T-helper 17 cell (primary cell): Measurements from ENCODE around the gene DOK3. TPM values are rescaled to one million over a fixed set of nuclear protein-coding genes. Genes with fewer than 3 reads are reported as not detected.

ENCODE experiments used
- ATAC-seq: fragments of 150-1000 bp; cut with Tn5 transposase; 2 replicates; pipeline ENCODE4 v1.10.0; 2021; ENCODE audit warnings: mild to moderate bottlenecking, moderate library complexity
- DNase-seq, 3 donors: peaks; one replicate each; pipeline versions ENCODE4 v3.0.0 to v3.0.0-alpha.2; 2020 to 2021
- H3K9me3 ChIP-seq: one replicate; pipeline ENCODE4 v1.7.0; 2013; ENCODE audit warnings: low read length, mild to moderate bottlenecking; ENCODE audit not compliant: control insufficient read depth, poor library complexity, severe bottlenecking
- H3K27ac Mint-ChIP-seq: one replicate; pipeline ENCODE4 v1.8.0; 2022; ENCODE audit warnings: mild to moderate bottlenecking, moderate library complexity, mixed read lengths
- H3K27me3 Mint-ChIP-seq: one replicate; pipeline ENCODE4 v1.8.0; 2022; ENCODE audit warnings: mixed read lengths
- H3K36me3 Mint-ChIP-seq: one replicate; pipeline ENCODE4 v1.8.0; 2022; ENCODE audit warnings: low read depth, mixed read lengths
- H3K4me1 Mint-ChIP-seq: one replicate; pipeline ENCODE4 v1.8.0; 2022; ENCODE audit warnings: mild to moderate bottlenecking, mixed read lengths
- H3K4me3 Mint-ChIP-seq: one replicate; pipeline ENCODE4 v1.8.0; 2022; ENCODE audit warnings: mild to moderate bottlenecking, moderate library complexity, mixed read lengths
- total RNA-seq, 4 donors: library from RNA in 2 of 4; stranded (reverse) in 2 of 4; gene quantifications; one replicate each; pipeline ENCODE4 v1.2.3 and lab custom pipeline; 2022 to 2026

DOK3 gene
- total RNA-seq, 2 donors from 2014 or later: 5.1 to 8.0 TPM

DNA sequence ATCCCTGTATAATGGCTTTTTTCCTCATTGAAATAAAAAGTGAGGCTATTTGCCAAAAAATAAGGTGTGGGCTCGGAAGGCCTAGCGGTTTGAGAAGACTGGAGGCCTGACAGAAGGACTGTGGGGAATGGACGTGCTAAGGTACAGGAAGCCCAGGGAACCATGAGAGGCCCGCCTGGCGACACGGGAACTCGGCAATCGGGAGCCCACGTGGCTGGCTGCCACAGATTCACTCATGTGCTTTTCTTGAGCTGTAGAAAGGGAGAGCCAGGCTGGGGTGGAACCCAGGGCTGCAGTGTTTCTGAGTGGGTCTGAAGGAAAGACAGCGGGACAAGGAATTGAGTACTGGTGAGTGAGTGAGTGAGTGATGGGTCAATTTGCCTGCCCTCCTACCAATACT is 19.0 kb upstream of the DOK3 start:
- Mint-ChIP-seq H3K36me3 (peaks cover 10% of the 10 kb centered on the region), H3K27me3 (no peaks in the 10 kb centered on the region), H3K4me1 (peaks cover 8% of the 10 kb centered on the region), H3K4me3 (no peak overlapping the region), H3K27ac (no peak overlapping the region)
- DNase-seq: no peak
- no peaks in the 10 kb centered on the region for H3K9me3 ChIP-seq
- no peak for ATAC-seq

DNA sequence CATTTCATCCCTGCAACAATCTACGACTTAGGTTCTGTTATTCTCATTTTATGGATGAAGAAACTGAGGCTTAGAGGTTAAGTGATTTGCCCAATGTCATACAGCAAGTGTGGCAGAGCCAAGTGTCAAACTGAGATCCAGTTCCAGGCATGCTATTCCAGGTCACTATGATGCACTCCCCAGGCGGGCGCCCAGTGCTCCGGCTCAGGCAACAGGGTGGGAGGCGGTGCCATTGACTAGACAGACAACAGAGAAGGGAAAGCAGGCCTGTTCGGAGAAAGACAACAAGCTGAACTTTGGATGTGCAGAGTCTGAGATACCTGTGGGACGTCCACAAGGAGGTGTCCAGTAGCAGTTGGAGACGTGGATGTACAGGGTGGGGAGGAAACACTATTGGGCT is 18.0 kb upstream of the DOK3 start:
- ATAC-seq: no peak
- H3K36me3 Mint-ChIP-seq: peaks cover 10% of the 10 kb centered on the region
- H3K4me3 Mint-ChIP-seq: no peak overlapping the region
- DNase-seq: no peak
- no peaks in the 10 kb centered on the region for H3K27me3 Mint-ChIP-seq
- no peak overlapping the region for H3K27ac Mint-ChIP-seq
- no peaks in the 10 kb centered on the region for H3K9me3 ChIP-seq
- H3K4me1 Mint-ChIP-seq: peaks cover 8% of the 10 kb centered on the region

DNA sequence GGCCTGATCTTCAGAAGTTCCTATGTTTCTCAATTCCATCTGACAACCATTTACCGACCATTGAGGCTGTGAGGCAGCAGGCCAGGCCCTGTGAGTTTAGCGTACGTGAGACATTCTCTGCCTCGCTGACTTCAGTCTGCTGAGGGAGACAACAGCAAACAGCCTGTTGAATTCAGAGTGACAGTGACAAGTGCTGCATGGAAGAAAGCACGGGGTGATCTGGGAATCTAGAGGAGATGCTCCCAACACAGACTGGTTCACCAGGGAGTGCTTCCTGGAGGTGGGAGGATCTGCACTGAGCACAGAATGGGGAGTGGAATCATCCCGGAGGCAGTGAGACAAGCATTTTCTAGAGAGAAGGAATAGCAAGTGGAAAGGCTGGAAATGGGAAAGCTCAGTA is 17.2 kb upstream of the DOK3 start:
- no peaks in the 10 kb centered on the region for H3K27me3 Mint-ChIP-seq
- no peak overlapping the region for H3K27ac Mint-ChIP-seq
- no peak for ATAC-seq
- peaks cover 8% of the 10 kb centered on the region for H3K4me1 Mint-ChIP-seq
- no peak for DNase-seq
- no peak overlapping the region for H3K4me3 Mint-ChIP-seq
- H3K36me3 Mint-ChIP-seq: peaks cover 7% of the 10 kb centered on the region
- no peaks in the 10 kb centered on the region for H3K9me3 ChIP-seq

DNA sequence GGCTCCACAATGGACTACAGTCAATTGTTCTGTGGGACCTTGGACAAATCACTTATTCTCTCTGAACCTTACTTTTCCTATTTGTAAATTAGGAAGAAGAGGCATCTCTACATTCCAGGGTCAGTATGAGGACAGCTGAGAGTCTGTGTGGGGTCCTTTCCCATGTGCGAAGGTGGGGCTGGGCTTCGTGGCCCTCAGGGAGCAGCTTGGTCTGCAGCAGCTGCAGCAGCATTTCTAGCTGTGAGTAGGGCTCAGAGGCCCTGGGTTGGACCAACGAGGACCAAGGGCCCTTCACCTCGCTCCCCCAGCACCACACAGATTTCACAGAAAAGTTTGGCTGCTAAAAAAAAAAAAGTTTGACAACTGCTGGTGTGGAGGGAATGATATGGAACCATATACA is 16.6 kb upstream of the DOK3 start:
- H3K27me3 Mint-ChIP-seq: no peaks in the 10 kb centered on the region
- H3K36me3 Mint-ChIP-seq: peaks cover 7% of the 10 kb centered on the region
- no peaks in the 10 kb centered on the region for H3K9me3 ChIP-seq
- H3K4me1 Mint-ChIP-seq: peaks cover 13% of the 10 kb centered on the region
- DNase-seq (no peak), ATAC-seq (no peak)
- H3K4me3 Mint-ChIP-seq: no peak overlapping the region
- H3K27ac Mint-ChIP-seq: no peak overlapping the region

DNA sequence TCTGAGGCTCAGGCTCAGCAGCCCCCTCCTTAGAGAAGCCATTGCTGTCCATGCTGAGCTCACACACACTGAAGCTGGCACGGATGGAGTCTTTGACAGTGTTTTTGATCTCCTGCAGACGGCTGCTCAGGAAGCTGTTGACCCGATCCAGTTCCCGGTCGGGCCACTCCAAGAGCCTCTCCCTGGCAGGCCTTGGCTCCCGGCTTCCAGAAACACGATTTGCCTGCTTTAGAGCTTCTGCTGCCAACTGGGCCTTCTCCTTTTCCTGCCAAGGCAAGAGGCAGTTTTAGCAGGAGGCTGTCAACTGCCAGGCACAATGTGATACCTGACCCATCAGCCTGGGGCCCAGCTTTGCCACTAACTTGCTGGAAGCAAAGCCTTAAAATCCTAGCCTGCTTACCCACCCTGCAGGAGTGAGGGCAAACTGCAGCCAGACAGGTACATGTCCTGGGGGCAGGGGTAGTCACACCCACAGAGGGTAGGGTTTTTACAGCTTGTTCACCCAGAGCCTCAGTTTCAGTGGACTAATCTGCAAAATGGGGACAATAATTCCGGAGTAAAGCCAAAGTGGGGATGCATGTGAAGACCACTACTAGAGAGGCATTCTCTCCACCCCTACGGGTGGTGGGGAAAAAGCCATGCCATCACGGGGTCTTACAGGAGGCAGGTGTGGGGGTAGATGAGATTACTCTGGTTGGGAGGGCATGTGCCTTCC is 15.5 kb upstream of the DOK3 start:
- Mint-ChIP-seq H3K27ac (peak overlapping the region; percentile 6), H3K36me3 (peaks cover 6% of the 10 kb centered on the region), H3K4me3 (no peak overlapping the region), H3K4me1 (peaks cover 12% of the 10 kb centered on the region), H3K27me3 (no peaks in the 10 kb centered on the region)
- no peak for DNase-seq
- no peaks in the 10 kb centered on the region for H3K9me3 ChIP-seq
- no peak for ATAC-seq

DNA sequence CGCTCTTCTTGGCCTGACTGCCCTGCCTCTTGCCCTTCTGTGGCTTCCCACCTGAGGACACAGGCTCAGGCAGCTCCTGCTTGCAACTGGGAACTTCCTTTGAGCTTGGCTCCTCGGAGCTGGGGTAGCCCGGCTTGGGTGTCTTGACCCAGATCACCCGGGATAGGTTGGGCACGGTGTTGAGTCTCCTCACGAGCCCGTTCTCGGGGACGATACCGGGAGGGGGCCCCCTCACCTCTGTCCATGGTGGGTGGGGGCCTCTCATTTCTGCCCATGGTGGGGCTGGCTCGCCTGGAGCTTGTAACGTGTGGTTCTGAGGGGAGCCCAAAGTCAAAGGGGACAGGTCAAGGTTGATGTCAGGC is 14.9 kb upstream of the DOK3 start:
- no peaks in the 10 kb centered on the region for H3K9me3 ChIP-seq
- H3K4me1 Mint-ChIP-seq: peaks cover 12% of the 10 kb centered on the region
- no peak overlapping the region for H3K4me3 Mint-ChIP-seq
- DNase-seq (no peak), ATAC-seq (no peak)
- peaks cover 6% of the 10 kb centered on the region for H3K36me3 Mint-ChIP-seq
- no peaks in the 10 kb centered on the region for H3K27me3 Mint-ChIP-seq
- no peak overlapping the region for H3K27ac Mint-ChIP-seq

DNA sequence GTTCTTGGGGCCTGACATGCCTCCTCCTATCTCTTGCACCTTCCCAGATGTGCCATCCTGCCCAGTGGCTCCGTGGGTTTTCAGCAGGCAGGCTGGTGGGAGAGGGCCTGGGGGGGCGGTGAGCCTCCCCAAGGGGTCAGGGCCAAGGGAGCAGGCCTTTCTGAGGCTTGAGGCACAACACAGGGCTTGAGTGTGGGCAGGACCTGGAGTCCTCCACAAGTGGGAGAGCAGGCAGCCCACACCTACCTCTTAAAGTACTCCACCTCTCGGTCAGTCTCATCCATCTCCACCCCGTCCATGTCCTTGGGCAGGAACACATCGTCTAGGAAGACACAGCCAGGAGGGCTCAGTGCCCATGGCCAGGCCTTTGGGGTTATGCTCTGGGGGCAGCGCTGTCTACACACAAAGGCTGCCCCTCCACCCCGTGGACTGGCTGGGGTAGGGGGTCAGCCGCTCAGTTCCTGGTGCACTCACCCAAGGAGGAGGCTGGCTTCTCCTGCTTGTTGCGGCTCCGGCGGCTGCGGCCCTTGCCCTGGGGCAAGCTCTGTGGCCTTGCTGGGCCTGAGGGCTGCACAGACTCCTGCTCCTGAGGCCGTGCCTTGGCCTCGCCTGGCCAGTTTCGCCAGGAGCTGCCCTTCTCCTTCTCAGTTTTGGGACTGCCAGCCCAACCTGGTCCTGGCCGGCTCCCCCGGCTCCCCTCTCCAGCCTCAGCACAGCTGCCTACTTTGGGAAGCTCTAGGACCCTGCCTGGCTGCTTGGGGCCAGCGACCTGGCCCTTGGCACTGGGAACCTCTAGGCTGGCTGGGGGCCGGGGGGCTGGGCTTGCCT is 14.3 kb upstream of the DOK3 start:
- Mint-ChIP-seq H3K36me3 (peaks cover 4% of the 10 kb centered on the region), H3K27me3 (no peaks in the 10 kb centered on the region), H3K27ac (no peak overlapping the region), H3K4me1 (peaks cover 13% of the 10 kb centered on the region), H3K4me3 (no peak overlapping the region)
- DNase-seq (no peak), ATAC-seq (no peak)
- no peaks in the 10 kb centered on the region for H3K9me3 ChIP-seq

DNA sequence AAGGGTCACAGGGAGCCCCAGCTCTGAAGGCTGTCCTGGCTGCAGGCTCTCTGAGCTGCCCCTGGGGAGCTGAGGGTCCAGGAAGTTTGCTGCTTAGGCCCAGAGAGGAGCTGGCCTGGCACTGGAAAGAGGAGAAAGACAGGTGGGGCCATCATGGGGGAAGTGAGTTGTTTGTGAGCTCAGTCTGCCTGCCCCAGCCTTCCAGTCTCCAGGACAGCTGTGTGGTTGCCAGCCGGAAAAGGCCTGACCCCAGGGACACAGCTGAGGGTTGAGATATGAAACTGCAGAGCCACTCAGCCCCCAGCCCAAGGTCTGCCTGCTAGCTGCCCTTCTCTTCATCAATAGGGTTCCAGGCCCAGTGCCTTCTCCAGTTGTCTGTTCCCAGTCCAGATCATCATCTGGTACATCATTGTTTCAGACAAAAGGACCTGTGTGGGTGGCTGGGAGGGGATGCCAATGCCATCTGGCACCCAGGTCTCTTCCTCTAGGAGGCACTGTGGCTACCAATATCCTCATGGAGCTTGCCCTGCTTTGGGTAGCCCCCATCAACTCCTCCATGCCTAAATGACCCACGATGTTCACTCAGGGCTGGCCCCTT is 11.4 kb upstream of the DOK3 start:
- Mint-ChIP-seq H3K4me3 (no peak overlapping the region), H3K36me3 (peaks cover 8% of the 10 kb centered on the region)
- DNase-seq: no peak

DNA sequence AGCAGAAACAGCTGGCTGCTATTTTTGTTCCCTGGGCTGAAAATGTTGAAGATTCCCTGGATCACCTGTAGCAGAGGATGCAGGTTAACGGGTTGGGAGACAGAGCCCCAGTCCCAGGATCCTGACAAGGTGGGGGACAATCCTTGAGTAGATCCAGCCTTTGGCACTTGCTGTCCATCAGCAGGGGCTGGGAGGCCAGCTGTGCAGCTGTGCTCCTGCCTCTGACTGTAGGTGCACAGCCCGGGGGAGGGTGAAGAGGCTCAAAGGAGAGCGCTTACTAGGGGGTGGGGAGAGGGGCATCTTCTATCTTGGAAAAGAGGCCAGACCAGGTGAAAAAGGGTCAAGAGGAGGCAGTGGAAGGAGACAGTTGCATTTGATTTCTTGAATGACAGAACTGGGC is 10.6 kb upstream of the DOK3 start:
- Mint-ChIP-seq H3K4me1 (peaks cover 31% of the 10 kb centered on the region), H3K27me3 (no peaks in the 10 kb centered on the region), H3K27ac (peak overlapping the region; percentile 77), H3K4me3 (no peak overlapping the region), H3K36me3 (peaks cover 8% of the 10 kb centered on the region)
- DNase-seq (no peak), ATAC-seq (no peak)
- H3K9me3 ChIP-seq: no peaks in the 10 kb centered on the region

More for the DNA sequence above, 11.4 kb upstream of the DOK3 start:
- no peaks in the 10 kb centered on the region for H3K9me3 ChIP-seq
- no peak for ATAC-seq
- Mint-ChIP-seq H3K27ac (peak overlapping the region; percentile 77), H3K4me1 (peaks cover 27% of the 10 kb centered on the region), H3K27me3 (no peaks in the 10 kb centered on the region)

DNA sequence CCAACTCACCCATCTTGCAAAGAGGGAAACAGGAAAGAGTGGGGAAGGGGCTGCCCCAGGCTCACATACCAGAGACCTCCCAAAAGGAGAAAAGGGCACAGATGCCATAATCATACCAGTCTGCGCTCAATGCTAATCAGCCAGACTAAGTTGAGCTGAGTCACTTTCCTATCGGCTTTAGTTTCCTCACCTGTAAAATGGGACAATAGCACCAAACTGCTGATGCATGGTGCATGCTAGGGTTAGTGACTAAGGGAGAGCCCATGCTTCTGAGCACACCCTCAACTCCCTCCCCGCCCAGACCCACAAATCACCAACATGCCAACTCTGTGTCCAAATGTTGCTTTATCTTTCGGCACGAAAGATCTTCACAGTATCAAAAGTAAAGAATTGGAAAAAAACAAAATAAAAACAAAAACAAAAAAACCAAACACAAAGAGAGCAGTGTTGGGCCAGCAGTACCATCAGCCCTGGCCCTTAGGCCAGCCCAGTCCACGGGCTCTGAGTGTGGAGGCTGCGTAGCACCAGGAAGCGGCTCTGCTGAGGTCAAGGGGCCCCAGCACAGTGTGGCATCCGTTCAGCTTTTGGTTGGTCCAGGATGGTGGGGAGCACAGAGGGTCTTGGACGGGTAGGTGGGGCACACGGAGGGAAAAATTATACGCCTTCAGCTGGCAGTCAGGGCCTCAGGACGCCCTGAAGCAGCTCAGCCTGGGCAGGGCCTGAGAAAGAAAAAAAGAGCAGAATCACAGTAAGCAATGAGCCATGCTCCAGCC is 10.0 kb upstream of the DOK3 start:
- H3K9me3 ChIP-seq: no peaks in the 10 kb centered on the region
- Mint-ChIP-seq H3K36me3 (peaks cover 8% of the 10 kb centered on the region), H3K27ac (peak overlapping the region; percentile 77), H3K4me1 (peaks cover 31% of the 10 kb centered on the region), H3K4me3 (peak overlapping the region; percentile 45), H3K27me3 (no peaks in the 10 kb centered on the region)
- ATAC-seq (no peak), DNase-seq (no peak)

DNA sequence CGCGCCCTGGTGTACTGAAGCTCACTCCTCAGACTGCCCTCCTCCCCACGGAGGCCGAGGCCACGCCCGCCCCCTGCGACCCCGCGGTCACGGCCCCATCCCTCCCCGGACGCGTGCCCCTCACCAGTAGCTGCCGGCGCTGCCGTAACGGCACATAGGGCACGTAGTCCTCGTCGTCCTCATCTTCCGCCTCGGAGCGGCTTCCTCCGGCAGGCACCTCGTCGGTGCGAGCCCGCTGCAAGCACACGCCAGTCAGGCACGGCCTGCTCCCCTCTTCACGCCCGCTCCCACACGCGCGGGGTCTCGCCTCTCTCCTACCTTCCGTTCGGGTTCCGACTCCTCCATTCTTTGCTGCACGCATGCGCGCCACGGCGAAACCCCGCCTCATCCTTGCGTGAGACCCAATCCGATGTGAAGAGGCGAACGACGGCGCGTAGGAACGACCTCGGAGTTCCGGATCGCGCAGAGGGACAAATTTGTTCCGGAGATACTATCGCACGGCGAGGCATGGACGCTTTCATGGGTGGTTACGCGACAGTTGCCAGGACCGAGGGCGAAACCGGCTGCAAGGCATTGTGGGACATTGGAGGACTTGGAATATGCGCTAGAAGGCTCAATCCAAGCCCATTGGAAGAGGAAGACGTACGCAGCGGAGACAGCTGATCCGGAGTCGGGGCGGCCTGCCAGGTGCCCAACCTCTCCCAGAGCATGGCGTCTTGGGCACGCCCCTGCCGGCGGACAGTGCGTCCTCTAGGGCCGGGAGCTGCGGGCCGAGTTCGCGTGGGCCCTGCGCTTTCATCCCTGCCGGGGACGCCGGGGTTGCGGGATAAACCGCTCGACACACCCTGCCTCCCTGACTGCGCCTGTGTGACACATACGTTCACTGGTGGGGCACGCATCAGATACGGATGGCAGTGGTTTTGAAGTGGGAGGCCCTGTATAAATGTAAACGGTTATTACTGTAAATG is 7.3 kb upstream of the DOK3 start, which contains the start of gene DDX41:
DDX41 (minus strand) TSS at position 361 of the 968 bp plus-strand sequence; CDS start at position 345, 16 bp downstream.
- Mint-ChIP-seq H3K4me3 (peak within 1 kb of the TSS; percentile 100), H3K27ac (peak within 1 kb of the TSS; percentile 99), H3K27me3 (no peaks in the 10 kb centered on the region), H3K4me1 (peaks cover 35% of the 10 kb centered on the region), H3K36me3 (peaks cover 8% of the 10 kb centered on the region)
- peak; percentile 90 for ATAC-seq
- peak; percentile 87 to 94 (median 92) for DNase-seq
- no peaks in the 10 kb centered on the region for H3K9me3 ChIP-seq

DNA sequence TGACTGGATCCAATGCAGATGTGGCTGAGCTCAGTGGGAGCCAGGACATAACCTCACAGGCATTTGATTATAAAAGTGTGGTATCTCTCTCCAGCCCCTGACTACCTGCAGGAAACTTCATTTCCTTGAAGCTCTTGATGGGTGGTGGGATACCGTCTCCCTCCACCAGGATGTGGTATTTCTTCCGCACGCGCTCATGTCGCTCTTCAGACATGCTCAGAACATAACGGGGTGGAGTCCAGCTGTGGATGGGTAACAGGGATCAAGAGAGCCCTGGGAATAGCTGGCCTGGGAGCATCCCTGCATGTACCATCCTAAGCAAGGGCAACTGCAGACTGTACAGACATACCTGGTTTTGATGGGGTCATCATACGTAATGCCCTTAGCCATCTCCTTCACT is 6.0 kb upstream of the DOK3 start:
- peaks cover 10% of the 10 kb centered on the region for H3K36me3 Mint-ChIP-seq
- peak overlapping the region; percentile 4 for H3K27ac Mint-ChIP-seq
- no peaks in the 10 kb centered on the region for H3K9me3 ChIP-seq
- peaks cover 28% of the 10 kb centered on the region for H3K4me1 Mint-ChIP-seq
- peak overlapping the region; percentile 100 for H3K4me3 Mint-ChIP-seq
- DNase-seq (no peak), ATAC-seq (no peak)
- H3K27me3 Mint-ChIP-seq: no peaks in the 10 kb centered on the region
